Stomach (tissue), 9 donors: Measurements from ENCODE around the gene C16orf95. TPM values are rescaled to one million over a fixed set of nuclear protein-coding genes. Genes with fewer than 3 reads are reported as not detected.

Source experiments
- DNase-seq, 2 donors: peaks; one replicate each; pipeline versions ENCODE4 v3.0.0 to v3.0.0-alpha.2; 2013 to 2019
- H3K27ac ChIP-seq, 5 donors: fragments of 200-600 bp in 4 of 5; sonication (generic) in 4 of 5; one replicate each; pipeline ENCODE4 v1.5.1; 2013 to 2019; ENCODE audit warnings: mild to moderate bottlenecking in 1 of 5, moderate library complexity in 1 of 5
- H3K27me3 ChIP-seq, 3 donors: fragments of 200-600 bp; sonication (generic); one replicate each; pipeline ENCODE4 v1.5.1; 2017 to 2019; ENCODE audit warnings: mixed run types in 1 of 3
- H3K36me3 ChIP-seq, 4 donors: fragments of 200-600 bp; sonication (generic); 1 replicate in 3 of 4; 2 replicates in 1 of 4; pipeline ENCODE4 v1.5.1; 2016 to 2019
- H3K4me1 ChIP-seq, 4 donors: fragments of 200-600 bp; sonication (generic); one replicate each; pipeline ENCODE4 v1.5.1; 2016 to 2019
- H3K4me3 ChIP-seq, 4 donors: fragments of 200-600 bp; sonication (generic) in 3 of 4; one replicate each; pipeline ENCODE4 v1.5.1; 2016 to 2019; ENCODE audit warnings: mild to moderate bottlenecking in 1 of 4
- H3K9me3 ChIP-seq, 4 donors: fragments of 200-600 bp; sonication (generic); one replicate each; pipeline ENCODE4 v1.5.1; 2016 to 2019
- CTCF ChIP-seq, 7 experiments: fragments of 450-650 bp in 4 of 7; fragments of 200-600 bp in 3 of 7; sonication (generic) in 3 of 7; IDR thresholded peaks; one replicate each; pipeline ENCODE4 v1.5.1; 2016 to 2019; ENCODE audit warnings: antibody characterized with exemption in 7 of 7, control low read depth in 2 of 7, mild to moderate bottlenecking in 1 of 7
- EP300 ChIP-seq: sonication (generic); formaldehyde crosslinking; IDR thresholded peaks from one replicate; pipeline ENCODE4 v1.6.1; 2017; ENCODE audit warnings: antibody characterized with exemption
- POLR2A ChIP-seq, 4 donors: fragments of 450-650 bp; IDR thresholded peaks; one replicate each; pipeline ENCODE4 v1.6.1; 2016; ENCODE audit warnings: antibody characterized with exemption in 4 of 4, control low read depth in 2 of 4, mild to moderate bottlenecking in 1 of 4, moderate library complexity in 1 of 4
- POLR2AphosphoS5 ChIP-seq, 3 donors: sonication (generic); formaldehyde crosslinking; IDR thresholded peaks; one replicate each; pipeline ENCODE4 v1.6.1; 2016; ENCODE audit warnings: antibody characterized with exemption in 3 of 3
- WGBS, 5 donors: extraction: QIAGEN DNeasy Blood & Tissue Kit in 3 of 5; methylation state at CpG; one replicate each; pipeline versions ENCODE4 v1.1.5 to v1.1.7; 2013 to 2018; 5-methylcytosine and 5-hydroxymethylcytosine counted together
- intact Hi-C: fragments of 100-400 bp; cut with DNase I; formaldehyde crosslinking; loops from one replicate; pipeline ENCODE4 v1.15.1; 2023; ENCODE audit warnings: low total_unique reads
- polyA plus RNA-seq, 3 donors: library from polyadenylated mRNA; stranded (reverse); fragments of 200-250 nt; gene quantifications; one replicate each; pipeline ENCODE4 v1.2.3, GENCODE V29; 2013
- total RNA-seq, 5 donors: library from RNA; depleted of rRNA; stranded (reverse); fragments of >200 nt; gene quantifications; one replicate each; pipeline versions ENCODE4 v1.1.0 to v1.2.3, GENCODE V29; 2014 to 2016
- donor health status: healthy with polysubstance abuse.
- donor health status: Bipolar disorder and iron deficiency.
- donor health status: healthy.

Gene C16orf95
- total and polyA plus RNA-seq, 8 donors: 0.55 to 4.9 (median 4.3) TPM; not detected in 3

- DNase-seq: no peak
- intact Hi-C loops: no loop called here
- Histone ChIP-seq H3K36me3 (peaks cover 15 to 65% (median 56%) of the 10 kb centered on the region in 4 donors), H3K4me1 (peaks cover 4 to 27% (median 14%) of the 10 kb centered on the region in 4 donors), H3K9me3 (no peaks in the 10 kb centered on the region), H3K27ac (no peak overlapping the region), H3K27me3 (no peaks in the 10 kb centered on the region), H3K4me3 (no peak overlapping the region)
- TF ChIP-seq POLR2A (IDR thresholded peaks at IDR 0.05) (no peak), CTCF (IDR thresholded peaks at IDR 0.05) (no peak), POLR2AphosphoS5 (IDR thresholded peaks at IDR 0.05) (no peak), EP300 (no peak)
- 86 to 98% (median 93%) methylated on average over 8 of the region's 8 CpGs for WGBS, 5 donors
Measured at GRCh38 chr16:87350031-87350430, 32.8 kb upstream of the C16orf95 start.

- Histone ChIP-seq H3K4me1 (peaks cover 4 to 28% (median 22%) of the 10 kb centered on the region in 4 donors), H3K27ac (no peak overlapping the region), H3K9me3 (no peaks in the 10 kb centered on the region), H3K36me3 (peaks cover 16 to 67% (median 57%) of the 10 kb centered on the region in 4 donors), H3K27me3 (no peaks in the 10 kb centered on the region), H3K4me3 (no peak overlapping the region)
- intact Hi-C loops: no loop called here
- WGBS, 5 donors: 90 to 96% (median 94%) methylated on average over 10 to 13 of the region's 13 CpGs
- no peak for TF ChIP-seq POLR2A (IDR thresholded peaks at IDR 0.05)
- TF ChIP-seq CTCF (IDR thresholded peaks at IDR 0.05): no peak
- TF ChIP-seq POLR2AphosphoS5 (IDR thresholded peaks at IDR 0.05): no peak
- TF ChIP-seq EP300: no peak
- DNase-seq: no peak
Measured at GRCh38 chr16:87348616-87349157, 31.5 kb upstream of the C16orf95 start.

- Histone ChIP-seq H3K27ac (no peak overlapping the region), H3K36me3 (peaks cover 22 to 67% (median 57%) of the 10 kb centered on the region in 4 donors), H3K4me1 (peaks cover 4 to 28% (median 22%) of the 10 kb centered on the region in 4 donors), H3K4me3 (no peak overlapping the region), H3K27me3 (no peaks in the 10 kb centered on the region), H3K9me3 (no peaks in the 10 kb centered on the region)
- 92 to 96% (median 93%) methylated on average over 12 to 13 of the region's 13 CpGs for WGBS, 5 donors
- TF ChIP-seq POLR2AphosphoS5 (IDR thresholded peaks at IDR 0.05) (no peak), POLR2A (IDR thresholded peaks at IDR 0.05) (no peak), EP300 (no peak), CTCF (IDR thresholded peaks at IDR 0.05) (no peak)
- DNase-seq: no peak
- intact Hi-C loops: no loop called here
Measured at GRCh38 chr16:87347932-87348615, 30.9 kb upstream of the C16orf95 start.

GRCh38 chr16:87346517-87347060 is 29.4 kb upstream of the C16orf95 start:
- no peak overlapping the region for H3K4me3 ChIP-seq
- intact Hi-C loops: no loop called here
- no peak for DNase-seq
- peaks cover 4 to 27% (median 21%) of the 10 kb centered on the region in 4 donors for H3K4me1 ChIP-seq
- H3K36me3 ChIP-seq: peaks cover 36 to 74% (median 65%) of the 10 kb centered on the region in 4 donors
- no peak overlapping the region for H3K27ac ChIP-seq
- TF ChIP-seq POLR2A (IDR thresholded peaks at IDR 0.05): no peak
- TF ChIP-seq POLR2AphosphoS5 (IDR thresholded peaks at IDR 0.05): no peak
- no peak for TF ChIP-seq EP300
- TF ChIP-seq CTCF (IDR thresholded peaks at IDR 0.05): no peak
- no peaks in the 10 kb centered on the region for H3K9me3 ChIP-seq
- H3K27me3 ChIP-seq: no peaks in the 10 kb centered on the region
- 92 to 97% (median 95%) methylated on average over 21 of the region's 21 CpGs for WGBS, 5 donors
